Coronary artery (tissue), 2 donors: ENCODE data around the gene VTI1A.

ENCODE experiments used
- DNase-seq: peaks from one replicate; pipeline ENCODE4 v3.0.0-alpha.2; 2017; ENCODE audit warnings: low spot score
- H3K27ac ChIP-seq, 2 donors: fragments of 200-600 bp; sonication (generic); one replicate each; pipeline ENCODE4 v1.5.1; 2016 to 2019
- H3K4me3 ChIP-seq: fragments of 200-600 bp; sonication (generic); 2 replicates; pipeline ENCODE4 v1.5.1; 2016; ENCODE audit warnings: mild to moderate bottlenecking, moderate library complexity
- TF ChIP-seq, protein P1 (sequence below): fragments of 200-600 bp; sonication (generic); IDR thresholded peaks from one replicate; pipeline ENCODE4 v1.5.1; 2019; ENCODE audit warnings: antibody characterized with exemption

The VTI1A gene

GRCh38 chr10:112766636-112767035 lies 319.6 kb downstream of the VTI1A start:
- Histone ChIP-seq H3K27ac (no peak overlapping the region), H3K4me3 (no peak overlapping the region)
- TF ChIP-seq, protein P1, sequence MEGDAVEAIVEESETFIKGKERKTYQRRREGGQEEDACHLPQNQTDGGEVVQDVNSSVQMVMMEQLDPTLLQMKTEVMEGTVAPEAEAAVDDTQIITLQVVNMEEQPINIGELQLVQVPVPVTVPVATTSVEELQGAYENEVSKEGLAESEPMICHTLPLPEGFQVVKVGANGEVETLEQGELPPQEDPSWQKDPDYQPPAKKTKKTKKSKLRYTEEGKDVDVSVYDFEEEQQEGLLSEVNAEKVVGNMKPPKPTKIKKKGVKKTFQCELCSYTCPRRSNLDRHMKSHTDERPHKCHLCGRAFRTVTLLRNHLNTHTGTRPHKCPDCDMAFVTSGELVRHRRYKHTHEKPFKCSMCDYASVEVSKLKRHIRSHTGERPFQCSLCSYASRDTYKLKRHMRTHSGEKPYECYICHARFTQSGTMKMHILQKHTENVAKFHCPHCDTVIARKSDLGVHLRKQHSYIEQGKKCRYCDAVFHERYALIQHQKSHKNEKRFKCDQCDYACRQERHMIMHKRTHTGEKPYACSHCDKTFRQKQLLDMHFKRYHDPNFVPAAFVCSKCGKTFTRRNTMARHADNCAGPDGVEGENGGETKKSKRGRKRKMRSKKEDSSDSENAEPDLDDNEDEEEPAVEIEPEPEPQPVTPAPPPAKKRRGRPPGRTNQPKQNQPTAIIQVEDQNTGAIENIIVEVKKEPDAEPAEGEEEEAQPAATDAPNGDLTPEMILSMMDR, result no peak
- DNase-seq, result no peak

- no peak overlapping the region for H3K27ac ChIP-seq
- no peak overlapping the region for H3K4me3 ChIP-seq
- DNase-seq, result no peak
- TF ChIP-seq, protein P1, result no peak
Observed at GRCh38 chr10:112767156-112767555, 320.1 kb downstream of the VTI1A start.

GRCh38 chr10:112768121-112768520 lies 321.1 kb downstream of the VTI1A start:
- TF ChIP-seq, protein P1, result no peak
- H3K4me3 ChIP-seq, result no peak overlapping the region
- DNase-seq, result no peak
- H3K27ac ChIP-seq, result no peak overlapping the region

DNA sequence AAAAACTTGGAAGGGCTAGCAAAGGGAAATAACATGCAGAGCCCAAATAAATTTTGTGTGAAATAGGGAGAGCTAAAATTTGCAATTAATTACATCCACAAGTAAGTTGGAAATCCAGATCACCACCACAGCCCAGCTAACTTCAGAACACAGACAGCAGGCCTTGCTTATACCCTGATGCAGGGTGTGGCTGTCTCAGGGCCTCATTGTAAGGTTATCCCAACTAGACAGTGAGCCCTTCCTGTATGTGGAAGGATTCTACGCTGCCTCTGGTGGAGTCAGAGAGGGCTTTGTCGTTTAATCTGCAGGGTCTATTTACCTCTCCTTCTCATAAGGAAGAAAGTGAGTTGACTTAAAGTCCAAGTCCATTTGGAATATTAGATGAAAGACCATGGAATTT lies 322.1 kb downstream of the VTI1A start:
- TF ChIP-seq, protein P1, result no peak
- DNase-seq, result no peak
- no peak overlapping the region for H3K27ac ChIP-seq
- H3K4me3 ChIP-seq, result no peak overlapping the region

DNA sequence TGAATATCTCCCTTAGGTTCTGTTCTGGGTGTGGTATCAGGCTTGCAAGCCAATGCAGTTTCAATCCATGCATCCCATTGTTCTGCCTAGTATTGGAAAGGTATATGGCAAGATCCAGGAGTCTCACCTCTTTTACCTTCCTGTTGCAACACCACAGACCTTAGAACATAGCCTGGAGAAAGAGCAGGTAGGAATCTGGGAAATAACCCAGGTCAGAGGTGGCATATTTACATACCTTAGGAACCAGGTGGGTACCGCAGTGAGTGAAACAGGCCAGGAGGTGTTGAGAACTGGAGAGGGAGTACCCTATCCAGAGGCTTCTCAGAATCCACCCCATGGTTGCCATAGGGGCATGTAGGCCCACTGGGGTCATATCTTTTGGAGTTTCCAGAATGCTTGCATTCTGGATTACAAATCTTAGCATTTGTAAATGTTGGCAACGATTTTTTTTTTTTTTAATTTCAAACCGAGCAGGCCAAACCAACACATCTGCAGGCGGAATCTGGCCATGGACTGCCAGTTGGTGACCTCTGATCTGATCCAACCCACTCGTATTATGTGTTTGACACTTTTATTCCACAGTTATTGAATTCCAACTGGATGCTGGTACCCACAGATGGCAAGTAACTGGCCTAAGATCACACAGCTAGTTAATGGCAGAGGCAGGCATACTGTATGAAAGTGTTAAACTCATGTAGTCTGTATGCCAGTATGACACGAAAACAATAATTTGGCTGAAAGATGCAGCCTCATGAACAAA lies 322.8 kb downstream of the VTI1A start:
- no peak for DNase-seq
- no peak overlapping the region for H3K27ac ChIP-seq
- TF ChIP-seq, protein P1, result no peak
- H3K4me3 ChIP-seq, result no peak overlapping the region

GRCh38 chr10:112771733-112772132 lies 324.7 kb downstream of the VTI1A start:
- Histone ChIP-seq H3K4me3 (no peak overlapping the region), H3K27ac (no peak overlapping the region)
- no peak for DNase-seq
- TF ChIP-seq, protein P1, result no peak

DNA sequence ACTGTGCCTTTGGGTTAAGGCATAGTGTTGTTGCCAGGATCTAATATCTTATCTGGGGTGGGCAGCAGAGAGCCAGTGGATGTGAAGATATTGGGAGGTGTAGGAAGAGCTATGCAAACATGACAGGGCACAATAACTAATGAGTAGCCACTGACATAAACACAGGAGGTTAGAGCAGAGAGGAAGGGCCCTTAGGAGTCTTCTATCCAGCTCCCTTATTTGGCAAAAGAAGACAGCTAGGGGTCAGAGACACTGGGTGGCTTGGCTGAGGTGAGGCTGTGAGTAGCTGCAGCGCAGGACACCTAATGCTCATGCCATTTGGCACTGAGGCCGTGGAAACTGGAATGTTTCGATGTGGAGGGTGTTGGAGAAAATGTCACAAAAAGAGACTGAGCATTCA lies 326.8 kb downstream of the VTI1A start:
- H3K27ac ChIP-seq, result no peak overlapping the region
- no peak for DNase-seq
- TF ChIP-seq, protein P1, result no peak
- H3K4me3 ChIP-seq, result no peak overlapping the region
